SK-N-SH (cell line): ENCODE measurements around the gene KCNK18. TPM values are rescaled to one million over a fixed set of nuclear protein-coding genes. Genes with fewer than 3 reads are reported as not detected.

Experiments
- CTCF ChIA-PET: fragments of 300-600, 350-600 bp; formaldehyde crosslinking; extraction: SDS; loops from one replicate; lab custom pipeline; 2021; lab: Yijun Ruan, JAX
- POLR2A ChIA-PET: fragments of 350-600 bp; sonication (Branson Sonifier 250); formaldehyde crosslinking; extraction: SDS; loops from one replicate; lab custom pipeline; 2020; ENCODE audit warnings: antibody characterized with exemption, inconsistent platforms; lab: Yijun Ruan, JAX
- DNase-seq: peaks from one replicate; pipeline ENCODE4 v3.0.0; 2012
- H2AFZ ChIP-seq: fragments of 200-600 bp; sonication (generic); 2 replicates; pipeline ENCODE4 v1.8.1; 2016; ENCODE audit warnings: antibody characterized with exemption, mild to moderate bottlenecking, low read depth
- H3F3A ChIP-seq: fragments of 200-600 bp; sonication (generic); replicated peaks from 2 replicates; pipeline ENCODE3; 2016; ENCODE audit warnings: antibody characterized with exemption, mild to moderate bottlenecking; ENCODE audit not compliant: insufficient read depth
- H3K27ac ChIP-seq, 2 experiments: fragments of 200-500 bp in 1 of 2; fragments of 200-600 bp in 1 of 2; sonication (Bioruptor generic) in 1 of 2; sonication (generic), shearing (Covaris generic) in 1 of 2; 2 replicates each; pipeline versions ENCODE4 v1.5.1 to v1.6.1; 2014 to 2016; ENCODE audit warnings: low read depth in 2 of 2, inconsistent platforms in 1 of 2, low read length in 1 of 2, mild to moderate bottlenecking in 1 of 2, mixed read lengths in 1 of 2
- H3K27me3 ChIP-seq: fragments of 200-600 bp; sonication (generic), shearing (Covaris generic); 2 replicates; pipeline ENCODE4 v1.6.1; 2016; ENCODE audit warnings: mixed run types; ENCODE audit not compliant: insufficient read depth
- H3K36me3 ChIP-seq, 2 experiments: fragments of 200-500 bp in 1 of 2; fragments of 200-600 bp in 1 of 2; sonication (Bioruptor generic) in 1 of 2; sonication (generic) in 1 of 2; replicated peaks in 1 of 2; 2 replicates each; pipeline versions ENCODE3 to v1.5.1; 2014 to 2016; ENCODE audit warnings: low read length in 1 of 2, mild to moderate bottlenecking in 1 of 2; ENCODE audit not compliant: insufficient read depth in 2 of 2, control insufficient read depth in 1 of 2
- H3K4me1 ChIP-seq, 2 experiments: fragments of 200-500 bp in 1 of 2; fragments of 200-600 bp in 1 of 2; sonication (Bioruptor generic) in 1 of 2; sonication (generic), shearing (Covaris generic) in 1 of 2; 2 replicates each; pipeline versions ENCODE4 v1.5.1 to v1.6.1; 2014 to 2016; ENCODE audit warnings: low read depth in 1 of 2, low read length in 1 of 2, mixed run types in 1 of 2; ENCODE audit not compliant: insufficient read depth in 2 of 2, control insufficient read depth in 1 of 2
- H3K4me2 ChIP-seq: fragments of 200-600 bp; sonication (generic), shearing (Covaris generic); 2 replicates; pipeline ENCODE4 v1.6.1; 2017; ENCODE audit warnings: mixed run types
- H3K4me3 ChIP-seq, 2 experiments: fragments of 200-500 bp in 1 of 2; fragments of 200-600 bp in 1 of 2; sonication (Bioruptor generic) in 1 of 2; sonication (generic), shearing (Covaris generic) in 1 of 2; 2 replicates each; pipeline versions ENCODE4 v1.5.1 to v1.8.1; 2014 to 2016; ENCODE audit warnings: low read depth in 2 of 2, inconsistent platforms in 1 of 2, low read length in 1 of 2, mild to moderate bottlenecking in 1 of 2, mixed read lengths in 1 of 2, moderate library complexity in 1 of 2
- H3K79me2 ChIP-seq: fragments of 200-600 bp; sonication (generic); 2 replicates; pipeline ENCODE4 v1.8.1; 2017; ENCODE audit warnings: mild to moderate bottlenecking; ENCODE audit not compliant: insufficient read depth
- H3K9ac ChIP-seq: fragments of 200-600 bp; sonication (generic); 2 replicates; pipeline ENCODE4 v1.6.1; 2017; ENCODE audit warnings: mixed run types
- H3K9me2 ChIP-seq: fragments of 200-600 bp; sonication (generic); 2 replicates; pipeline ENCODE4 v1.6.1; 2017; ENCODE audit warnings: mixed run types
- H3K9me3 ChIP-seq: fragments of 200-600 bp; sonication (generic); 2 replicates; pipeline ENCODE4 v1.6.1; 2017; ENCODE audit warnings: mixed run types, mild to moderate bottlenecking, moderate library complexity
- H4K20me1 ChIP-seq: fragments of 200-600 bp; sonication (generic); 2 replicates; pipeline ENCODE4 v1.6.1; 2017; ENCODE audit warnings: mild to moderate bottlenecking, mixed run types; ENCODE audit not compliant: insufficient read depth
- CHD2 ChIP-seq: fragments of 150-350 bp; IDR thresholded peaks from 2 replicates; pipeline ENCODE4 v1.6.1; 2018; ENCODE audit warnings: low read length; ENCODE audit not compliant: partially characterized antibody
- ELF1 ChIP-seq: IDR thresholded peaks from 2 replicates; pipeline ENCODE4 v1.4.0; 2012
- EP300 ChIP-seq, 2 experiments: IDR thresholded peaks; 2 replicates each; pipeline versions ENCODE4 v1.4.0 to v1.6.1; 2012; ENCODE audit warnings: borderline replicate concordance in 1 of 2, low read depth in 1 of 2, low read length in 1 of 2
- EZH2phosphoT487 ChIP-seq: fragments of 200-600 bp; sonication (generic); IDR thresholded peaks from 2 replicates; pipeline ENCODE4 v1.6.1; 2017; ENCODE audit warnings: low read depth, mixed run types, mild to moderate bottlenecking, antibody characterized with exemption, moderate library complexity, borderline replicate concordance
- FOXM1 ChIP-seq: IDR thresholded peaks from 2 replicates; pipeline ENCODE4 v1.4.0; 2012; ENCODE audit warnings: low read depth, mild to moderate bottlenecking
- GABPA ChIP-seq: IDR thresholded peaks from 2 replicates; pipeline ENCODE4 v1.4.0; 2012; ENCODE audit warnings: low read depth, mild to moderate bottlenecking
- GATA2 ChIP-seq: sonication (generic); formaldehyde crosslinking; IDR thresholded peaks from 2 replicates; pipeline ENCODE4 v1.5.0; 2020; ENCODE audit warnings: mild to moderate bottlenecking, missing genetic modification reagents
- MEF2A ChIP-seq: IDR thresholded peaks from 2 replicates; pipeline ENCODE4 v1.4.0; 2012; ENCODE audit warnings: low read depth, borderline replicate concordance
- POLR2AphosphoS5 ChIP-seq: IDR thresholded peaks from 2 replicates; pipeline ENCODE4 v1.6.1; 2012; ENCODE audit warnings: low read depth, low read length
- RXRA ChIP-seq: IDR thresholded peaks from 2 replicates; pipeline ENCODE4 v1.4.0; 2012; ENCODE audit warnings: low read depth, mild to moderate bottlenecking, borderline replicate concordance
- TAF1 ChIP-seq: IDR thresholded peaks from 2 replicates; pipeline ENCODE4 v1.6.1; 2012; ENCODE audit warnings: low read depth, mild to moderate bottlenecking, low read length, moderate library complexity, borderline replicate concordance
- TCF12 ChIP-seq: IDR thresholded peaks from 2 replicates; pipeline ENCODE4 v1.4.0; 2012
- WGBS: methylation state at CpG from one replicate; pipeline ENCODE4 v1.1.6; 2017; ENCODE audit warnings: low lambda C conversion rate; 5-methylcytosine and 5-hydroxymethylcytosine counted together
- polyA plus RNA-seq, 3 experiments: library from polyadenylated mRNA; depleted of rRNA; stranded (reverse); fragments of >200 nt; gene quantifications; 2 replicates each; pipeline ENCODE4 v1.2.3, GENCODE V29; 2012
- TF ChIP-seq, protein P1 (sequence below): IDR thresholded peaks from 2 replicates; pipeline ENCODE4 v1.4.0; 2012; ENCODE audit warnings: low read depth, borderline replicate concordance
- TF ChIP-seq, protein P2 (sequence below): IDR thresholded peaks from 2 replicates; pipeline ENCODE4 v1.4.0; 2012; ENCODE audit warnings: low read depth, borderline replicate concordance
- TF ChIP-seq, protein P3 (sequence below): fragments of 200-600 bp; sonication (generic); IDR thresholded peaks from 2 replicates; pipeline ENCODE4 v1.6.1; 2017; ENCODE audit warnings: antibody characterized with exemption, mild to moderate bottlenecking, moderate library complexity

KCNK18 gene
- polyA plus RNA-seq, 1 of the 3 experiments (the other 2 are of a cell fraction): not detected

DNA sequence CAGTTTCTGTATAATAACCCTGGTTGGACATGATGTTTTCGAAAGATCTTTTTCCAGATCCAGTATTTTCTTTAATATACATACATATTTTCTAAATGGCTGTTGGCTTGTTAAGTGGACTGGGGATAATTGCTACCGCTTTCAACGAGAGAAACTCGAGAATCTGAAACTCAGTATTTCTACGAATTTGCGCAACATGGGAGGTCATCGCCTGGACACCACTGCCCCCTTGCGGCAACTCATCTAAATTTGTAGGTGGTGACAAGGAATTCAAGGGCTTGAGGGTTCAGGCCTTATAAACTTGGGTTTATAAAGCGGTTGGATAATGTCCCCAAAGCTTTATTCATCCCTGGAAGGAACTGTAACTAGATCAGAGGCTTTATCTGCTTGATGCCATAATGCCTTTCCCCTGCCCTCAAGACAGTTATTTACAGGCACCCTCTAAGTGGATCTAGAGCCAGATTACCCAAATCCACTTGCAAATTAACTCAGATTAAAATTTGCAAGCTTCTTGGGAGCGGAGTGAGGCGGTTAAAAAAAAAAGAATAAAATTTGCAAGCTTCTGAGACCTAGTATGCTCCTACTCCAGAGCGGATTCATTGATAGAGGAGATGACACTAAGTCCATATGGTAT, 21.3 kb upstream of the KCNK18 start (continued):
- no peak for TF ChIP-seq TCF12

DNA sequence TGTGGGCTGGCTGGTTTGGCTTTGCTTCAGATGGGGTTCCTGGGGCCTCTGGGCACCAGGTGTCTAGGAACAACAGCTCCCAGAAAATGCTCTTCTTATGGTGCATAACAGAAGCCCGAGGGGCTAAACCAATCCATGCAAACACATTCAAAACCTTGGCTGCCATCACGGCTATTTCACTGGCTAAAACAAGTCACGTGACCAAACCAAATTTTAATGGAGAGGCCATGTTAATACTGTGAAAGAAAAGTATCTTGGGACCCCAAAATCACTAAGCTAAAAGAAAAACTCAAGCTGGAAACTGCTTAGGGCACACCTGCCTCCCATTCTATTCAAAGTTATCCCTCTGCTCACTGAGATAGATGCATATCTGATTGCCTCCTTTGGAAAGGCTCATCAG, 19.1 kb upstream of the KCNK18 start:
- H3K79me2 ChIP-seq: no peaks in the 10 kb centered on the region
- H3K27me3 ChIP-seq: peaks cover 14% of the 10 kb centered on the region
- no peak for DNase-seq
- no peak overlapping the region for H3K9ac ChIP-seq
- TF ChIP-seq GABPA: no peak
- H3K4me3 ChIP-seq: no peak overlapping the region
- POLR2A ChIA-PET: no interaction called here
- no peaks in the 10 kb centered on the region for H3F3A ChIP-seq
- WGBS: 8% methylated on average over 3 of the region's 3 CpGs
- H3K9me3 ChIP-seq: no peaks in the 10 kb centered on the region
- no peaks in the 10 kb centered on the region for H3K9me2 ChIP-seq
- CTCF ChIA-PET: interaction anchor here (1.0 to 7.4 kb wide), 6 partner anchors 12 to 390 kb away, joined by 3 to 226 read pairs (median 4); no protein-coding TSS in a partner anchor
- no peaks in the 10 kb centered on the region for H3K36me3 ChIP-seq
- no peak overlapping the region for H3K27ac ChIP-seq
- H2AFZ ChIP-seq: no peak overlapping the region
- H3K4me2 ChIP-seq: no peak overlapping the region
- peaks cover 0 to 9% of the 10 kb centered on the region in 2 experiments; a peak in 1 of 4 replicates for H3K4me1 ChIP-seq
- no peaks in the 10 kb centered on the region for H4K20me1 ChIP-seq

DNA sequence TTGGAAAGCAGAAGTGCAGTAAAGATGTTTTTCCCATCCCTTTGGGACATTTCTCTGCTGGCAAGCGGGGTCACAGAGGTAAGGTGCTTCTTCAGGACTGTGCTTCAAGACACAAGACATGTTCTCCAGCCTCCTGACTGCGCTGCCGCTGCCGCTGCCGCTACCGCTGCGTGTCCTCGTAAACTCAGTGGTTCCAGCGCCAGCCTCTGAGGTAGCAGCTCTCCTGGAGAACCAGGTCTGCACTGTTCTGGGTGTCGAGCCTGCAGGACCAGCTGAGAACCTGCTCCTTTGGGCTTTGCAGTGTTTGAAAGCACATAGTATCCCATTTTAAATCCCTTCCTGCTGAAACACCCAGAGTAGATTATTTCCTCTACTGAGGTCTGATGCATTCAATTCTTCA, 13.0 kb upstream of the KCNK18 start:
- Histone ChIP-seq H3K36me3 (no peaks in the 10 kb centered on the region), H3K27ac (no peak overlapping the region), H3K27me3 (no peaks in the 10 kb centered on the region), H3K9me2 (no peaks in the 10 kb centered on the region), H3K79me2 (no peaks in the 10 kb centered on the region), H3K9me3 (no peaks in the 10 kb centered on the region), H3F3A (no peaks in the 10 kb centered on the region), H3K9ac (no peak overlapping the region), H4K20me1 (no peaks in the 10 kb centered on the region), H3K4me3 (no peak overlapping the region), H3K4me1 (no peaks in the 10 kb centered on the region), H3K4me2 (no peak overlapping the region), H2AFZ (no peak overlapping the region)
- ChIA-PET POLR2A (no interaction called here), CTCF (interaction anchor here (1.8 to 3.2 kb wide), 4 partner anchors 10 to 388 kb away, joined by 5 to 12 read pairs (median 9); no protein-coding TSS in a partner anchor)
- no peak for DNase-seq
- WGBS: 56% methylated on average over 9 of the region's 10 CpGs
- TF ChIP-seq, protein P1, sequence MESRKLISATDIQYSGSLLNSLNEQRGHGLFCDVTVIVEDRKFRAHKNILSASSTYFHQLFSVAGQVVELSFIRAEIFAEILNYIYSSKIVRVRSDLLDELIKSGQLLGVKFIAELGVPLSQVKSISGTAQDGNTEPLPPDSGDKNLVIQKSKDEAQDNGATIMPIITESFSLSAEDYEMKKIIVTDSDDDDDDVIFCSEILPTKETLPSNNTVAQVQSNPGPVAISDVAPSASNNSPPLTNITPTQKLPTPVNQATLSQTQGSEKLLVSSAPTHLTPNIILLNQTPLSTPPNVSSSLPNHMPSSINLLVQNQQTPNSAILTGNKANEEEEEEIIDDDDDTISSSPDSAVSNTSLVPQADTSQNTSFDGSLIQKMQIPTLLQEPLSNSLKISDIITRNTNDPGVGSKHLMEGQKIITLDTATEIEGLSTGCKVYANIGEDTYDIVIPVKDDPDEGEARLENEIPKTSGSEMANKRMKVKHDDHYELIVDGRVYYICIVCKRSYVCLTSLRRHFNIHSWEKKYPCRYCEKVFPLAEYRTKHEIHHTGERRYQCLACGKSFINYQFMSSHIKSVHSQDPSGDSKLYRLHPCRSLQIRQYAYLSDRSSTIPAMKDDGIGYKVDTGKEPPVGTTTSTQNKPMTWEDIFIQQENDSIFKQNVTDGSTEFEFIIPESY: no peak
- no peak for TF ChIP-seq FOXM1
- no peak for TF ChIP-seq ELF1
- TF ChIP-seq CHD2: no peak
- TF ChIP-seq RXRA: no peak
- TF ChIP-seq MEF2A: no peak
- no peak for TF ChIP-seq TAF1
- TF ChIP-seq, protein P2, sequence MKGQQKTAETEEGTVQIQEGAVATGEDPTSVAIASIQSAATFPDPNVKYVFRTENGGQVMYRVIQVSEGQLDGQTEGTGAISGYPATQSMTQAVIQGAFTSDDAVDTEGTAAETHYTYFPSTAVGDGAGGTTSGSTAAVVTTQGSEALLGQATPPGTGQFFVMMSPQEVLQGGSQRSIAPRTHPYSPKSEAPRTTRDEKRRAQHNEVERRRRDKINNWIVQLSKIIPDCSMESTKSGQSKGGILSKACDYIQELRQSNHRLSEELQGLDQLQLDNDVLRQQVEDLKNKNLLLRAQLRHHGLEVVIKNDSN: no peak
- no peak for TF ChIP-seq POLR2AphosphoS5
- no peak for TF ChIP-seq EZH2phosphoT487
- TF ChIP-seq GATA2: no peak
- TF ChIP-seq EP300 (IDR thresholded peaks at IDR 0.05; ENCODE audit: borderline replicate concordance in 1 of 2, low read depth in 1 of 2, low read length in 1 of 2): no peak
- TF ChIP-seq, protein P3, sequence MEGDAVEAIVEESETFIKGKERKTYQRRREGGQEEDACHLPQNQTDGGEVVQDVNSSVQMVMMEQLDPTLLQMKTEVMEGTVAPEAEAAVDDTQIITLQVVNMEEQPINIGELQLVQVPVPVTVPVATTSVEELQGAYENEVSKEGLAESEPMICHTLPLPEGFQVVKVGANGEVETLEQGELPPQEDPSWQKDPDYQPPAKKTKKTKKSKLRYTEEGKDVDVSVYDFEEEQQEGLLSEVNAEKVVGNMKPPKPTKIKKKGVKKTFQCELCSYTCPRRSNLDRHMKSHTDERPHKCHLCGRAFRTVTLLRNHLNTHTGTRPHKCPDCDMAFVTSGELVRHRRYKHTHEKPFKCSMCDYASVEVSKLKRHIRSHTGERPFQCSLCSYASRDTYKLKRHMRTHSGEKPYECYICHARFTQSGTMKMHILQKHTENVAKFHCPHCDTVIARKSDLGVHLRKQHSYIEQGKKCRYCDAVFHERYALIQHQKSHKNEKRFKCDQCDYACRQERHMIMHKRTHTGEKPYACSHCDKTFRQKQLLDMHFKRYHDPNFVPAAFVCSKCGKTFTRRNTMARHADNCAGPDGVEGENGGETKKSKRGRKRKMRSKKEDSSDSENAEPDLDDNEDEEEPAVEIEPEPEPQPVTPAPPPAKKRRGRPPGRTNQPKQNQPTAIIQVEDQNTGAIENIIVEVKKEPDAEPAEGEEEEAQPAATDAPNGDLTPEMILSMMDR: no peak
